ENCODE measurements around the gene PDE4D. TPM values are rescaled to one million over a fixed set of nuclear protein-coding genes. Genes with fewer than 3 reads are reported as not detected.

The PDE4D gene
- total RNA-seq, 1 donor from 2014 or later: 85.8 TPM

DNA sequence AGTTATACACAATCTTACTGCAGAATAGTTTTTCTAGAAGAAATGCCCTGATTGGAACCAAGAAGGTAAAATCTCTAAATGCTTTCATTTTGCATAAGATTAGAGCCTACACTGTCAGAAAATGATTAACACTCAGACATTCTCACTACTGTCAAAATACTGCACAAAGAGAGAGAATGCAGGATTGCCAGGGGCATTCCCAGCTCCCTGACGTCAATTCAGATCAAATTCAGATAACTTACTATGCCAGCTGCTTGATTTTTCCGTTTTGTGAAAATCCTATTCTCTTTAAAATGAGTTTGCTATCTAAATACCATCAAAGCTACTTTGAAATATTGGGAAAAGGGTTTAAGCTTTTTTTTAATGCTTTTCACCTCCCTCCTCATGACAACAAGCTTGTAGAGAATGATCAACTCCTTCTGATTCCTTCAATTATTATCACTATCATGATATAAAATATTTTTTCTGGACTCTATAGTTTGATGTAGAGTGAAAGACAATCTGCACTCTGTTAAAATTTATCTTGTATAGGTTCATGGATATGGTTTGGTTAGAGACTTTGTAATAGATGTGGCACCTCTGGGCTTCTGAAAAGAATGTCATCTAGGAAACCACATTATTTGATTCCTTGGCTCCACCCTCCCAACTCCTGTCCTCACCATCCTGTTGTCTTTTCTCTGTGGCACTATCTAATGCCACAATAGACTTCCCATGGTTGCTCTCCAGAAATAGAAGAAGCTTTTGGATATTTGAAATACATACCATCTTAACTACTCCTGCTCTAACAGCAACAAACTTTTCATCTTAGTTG is 407.7 kb downstream of the PDE4D start:
- no peaks in the 10 kb centered on the region for H3K36me3 ChIP-seq
- H3K9me3 ChIP-seq: no peaks in the 10 kb centered on the region
- ATAC-seq: no peak
- no peak for DNase-seq
- no peak overlapping the region for H3K27ac ChIP-seq
- intact Hi-C loops (cut with DNase I): no loop called here
- TF ChIP-seq, protein P1, sequence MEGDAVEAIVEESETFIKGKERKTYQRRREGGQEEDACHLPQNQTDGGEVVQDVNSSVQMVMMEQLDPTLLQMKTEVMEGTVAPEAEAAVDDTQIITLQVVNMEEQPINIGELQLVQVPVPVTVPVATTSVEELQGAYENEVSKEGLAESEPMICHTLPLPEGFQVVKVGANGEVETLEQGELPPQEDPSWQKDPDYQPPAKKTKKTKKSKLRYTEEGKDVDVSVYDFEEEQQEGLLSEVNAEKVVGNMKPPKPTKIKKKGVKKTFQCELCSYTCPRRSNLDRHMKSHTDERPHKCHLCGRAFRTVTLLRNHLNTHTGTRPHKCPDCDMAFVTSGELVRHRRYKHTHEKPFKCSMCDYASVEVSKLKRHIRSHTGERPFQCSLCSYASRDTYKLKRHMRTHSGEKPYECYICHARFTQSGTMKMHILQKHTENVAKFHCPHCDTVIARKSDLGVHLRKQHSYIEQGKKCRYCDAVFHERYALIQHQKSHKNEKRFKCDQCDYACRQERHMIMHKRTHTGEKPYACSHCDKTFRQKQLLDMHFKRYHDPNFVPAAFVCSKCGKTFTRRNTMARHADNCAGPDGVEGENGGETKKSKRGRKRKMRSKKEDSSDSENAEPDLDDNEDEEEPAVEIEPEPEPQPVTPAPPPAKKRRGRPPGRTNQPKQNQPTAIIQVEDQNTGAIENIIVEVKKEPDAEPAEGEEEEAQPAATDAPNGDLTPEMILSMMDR (IDR thresholded peaks at IDR 0.05): no peak
- no peaks in the 10 kb centered on the region for H3K27me3 ChIP-seq
- H3K4me1 ChIP-seq: no peaks in the 10 kb centered on the region
- no peak overlapping the region for H3K4me3 ChIP-seq

DNA sequence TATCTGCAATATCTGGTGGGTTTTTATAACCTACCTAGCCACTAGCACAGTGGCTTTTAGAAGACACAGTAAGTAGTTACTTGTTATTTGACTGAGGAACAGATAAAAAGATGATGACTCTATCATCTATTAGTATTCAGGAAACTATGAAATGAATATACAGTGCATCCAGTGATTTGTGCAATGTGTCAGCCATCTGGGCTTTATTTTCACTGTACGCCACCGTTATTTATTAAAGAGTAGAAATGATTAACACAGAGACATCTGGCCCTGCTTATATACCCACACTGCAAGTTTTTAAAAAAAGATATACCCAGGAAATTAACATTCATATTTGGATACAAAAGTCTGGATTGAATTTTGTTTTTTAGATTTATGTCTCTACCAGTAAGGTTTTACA is 408.4 kb downstream of the PDE4D start:
- TF ChIP-seq, protein P1 (IDR thresholded peaks at IDR 0.05): no peak
- no peak for DNase-seq
- H3K27ac ChIP-seq: no peak overlapping the region
- no peak overlapping the region for H3K4me3 ChIP-seq
- intact Hi-C loops (cut with DNase I): no loop called here
- H3K4me1 ChIP-seq: no peaks in the 10 kb centered on the region
- H3K9me3 ChIP-seq: no peaks in the 10 kb centered on the region
- no peak for ATAC-seq
- H3K36me3 ChIP-seq: no peaks in the 10 kb centered on the region
- H3K27me3 ChIP-seq: no peaks in the 10 kb centered on the region

GRCh38 chr5:59484618-59485017 is 408.9 kb downstream of the PDE4D start:
- ATAC-seq (no peak), DNase-seq (no peak)
- H3K27me3 ChIP-seq: no peaks in the 10 kb centered on the region
- no peaks in the 10 kb centered on the region for H3K4me1 ChIP-seq
- TF ChIP-seq, protein P1 (IDR thresholded peaks at IDR 0.05): no peak
- H3K4me3 ChIP-seq: no peak overlapping the region
- no peaks in the 10 kb centered on the region for H3K9me3 ChIP-seq
- intact Hi-C loops (cut with DNase I): no loop called here
- H3K27ac ChIP-seq: no peak overlapping the region
- no peaks in the 10 kb centered on the region for H3K36me3 ChIP-seq

DNA sequence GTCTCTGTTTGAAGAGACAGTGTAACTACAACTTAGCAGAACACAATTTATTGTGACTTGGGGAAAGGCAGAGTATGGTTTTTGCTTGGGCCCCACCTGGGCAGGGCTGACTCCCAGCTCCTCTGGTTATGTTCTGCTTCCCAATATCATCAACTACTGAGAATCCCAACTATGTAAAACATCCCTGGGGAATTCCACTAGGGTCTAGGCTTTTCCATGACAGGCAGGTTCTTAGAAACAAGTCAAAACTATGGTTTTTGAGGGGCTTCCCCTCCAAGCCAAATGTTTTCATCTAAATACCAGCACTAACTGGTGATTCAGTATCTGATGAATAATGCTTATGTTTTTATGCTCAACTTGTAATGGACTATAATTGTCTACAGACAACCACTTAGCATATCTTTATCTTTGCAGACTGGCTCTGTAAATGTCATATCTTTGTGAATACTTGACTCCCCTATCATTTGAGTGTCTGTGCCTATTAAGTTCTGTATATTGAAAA is 409.5 kb downstream of the PDE4D start:
- intact Hi-C loops (cut with DNase I): no loop called here
- H3K27me3 ChIP-seq: no peaks in the 10 kb centered on the region
- no peaks in the 10 kb centered on the region for H3K4me1 ChIP-seq
- no peak overlapping the region for H3K27ac ChIP-seq
- H3K4me3 ChIP-seq: no peak overlapping the region
- DNase-seq (no peak), ATAC-seq (no peak)
- TF ChIP-seq, protein P1 (IDR thresholded peaks at IDR 0.05): no peak
- no peaks in the 10 kb centered on the region for H3K9me3 ChIP-seq
- no peaks in the 10 kb centered on the region for H3K36me3 ChIP-seq

DNA sequence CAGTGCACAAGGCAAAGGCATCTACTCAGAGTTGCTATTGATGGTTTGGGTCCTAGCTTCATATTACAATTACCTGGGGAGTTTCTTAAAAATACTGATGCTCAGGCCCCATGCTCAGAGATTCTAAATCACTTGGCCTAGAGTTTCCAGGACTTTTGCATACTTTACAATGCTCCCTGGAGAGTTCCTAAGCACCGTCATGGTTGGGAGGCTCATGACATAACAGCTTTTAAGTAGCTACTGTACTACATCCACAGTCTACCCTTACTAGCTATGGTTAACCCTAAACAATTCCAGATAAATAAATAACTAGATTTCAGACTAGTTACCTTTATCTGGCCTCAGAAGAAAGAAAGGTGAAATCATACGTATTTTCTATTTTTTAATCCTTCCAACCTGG is 414.4 kb downstream of the PDE4D start:
- no peaks in the 10 kb centered on the region for H3K27me3 ChIP-seq
- TF ChIP-seq, protein P1 (IDR thresholded peaks at IDR 0.05): no peak
- H3K4me3 ChIP-seq: no peak overlapping the region
- H3K9me3 ChIP-seq: no peaks in the 10 kb centered on the region
- DNase-seq (no peak), ATAC-seq (no peak)
- H3K36me3 ChIP-seq: no peaks in the 10 kb centered on the region
- intact Hi-C loops (cut with DNase I): no loop called here
- no peaks in the 10 kb centered on the region for H3K4me1 ChIP-seq
- no peak overlapping the region for H3K27ac ChIP-seq

All from upper lobe of right lung (tissue), 1 donor.